Body of pancreas (tissue), 4 donors: ENCODE results near the gene RICTOR.

Source experiments
- POLR2A ChIP-seq, 3 donors: fragments of 450-650 bp; IDR thresholded peaks; one replicate each; pipeline ENCODE4 v1.6.1; 2016; ENCODE audit warnings: antibody characterized with exemption in 3 of 3, mild to moderate bottlenecking in 2 of 3
- TF ChIP-seq, protein P1 (sequence below), 7 experiments: fragments of 450-650 bp in 4 of 7; fragments of 200-600 bp in 3 of 7; sonication (generic) in 3 of 7; IDR thresholded peaks; one replicate each; pipeline ENCODE4 v1.5.1; 2016 to 2019; ENCODE audit warnings: antibody characterized with exemption in 7 of 7

DNA sequence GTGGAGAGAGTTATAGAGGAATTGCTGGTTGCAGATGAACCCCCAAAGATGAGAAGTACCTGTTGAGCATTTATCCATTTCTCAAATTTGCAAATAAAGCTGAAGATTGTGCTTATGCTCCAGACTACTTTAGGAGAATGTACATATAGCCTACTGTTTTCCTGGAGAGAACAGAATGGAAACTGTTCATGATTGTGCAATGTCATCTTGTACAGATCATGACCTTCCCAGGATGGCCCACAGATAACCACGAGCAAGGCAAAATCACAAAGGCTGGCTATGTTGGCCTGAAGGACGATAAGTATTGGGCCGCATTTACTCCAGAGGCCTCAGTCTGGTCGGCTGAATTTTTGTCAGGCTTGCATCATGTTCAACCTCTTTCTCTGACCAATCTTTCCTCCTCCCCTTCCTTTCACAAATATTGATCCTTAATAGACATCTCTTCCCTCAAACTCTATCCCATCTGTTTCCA, 28.5 kb upstream of the RICTOR start:
- TF ChIP-seq, protein P1, sequence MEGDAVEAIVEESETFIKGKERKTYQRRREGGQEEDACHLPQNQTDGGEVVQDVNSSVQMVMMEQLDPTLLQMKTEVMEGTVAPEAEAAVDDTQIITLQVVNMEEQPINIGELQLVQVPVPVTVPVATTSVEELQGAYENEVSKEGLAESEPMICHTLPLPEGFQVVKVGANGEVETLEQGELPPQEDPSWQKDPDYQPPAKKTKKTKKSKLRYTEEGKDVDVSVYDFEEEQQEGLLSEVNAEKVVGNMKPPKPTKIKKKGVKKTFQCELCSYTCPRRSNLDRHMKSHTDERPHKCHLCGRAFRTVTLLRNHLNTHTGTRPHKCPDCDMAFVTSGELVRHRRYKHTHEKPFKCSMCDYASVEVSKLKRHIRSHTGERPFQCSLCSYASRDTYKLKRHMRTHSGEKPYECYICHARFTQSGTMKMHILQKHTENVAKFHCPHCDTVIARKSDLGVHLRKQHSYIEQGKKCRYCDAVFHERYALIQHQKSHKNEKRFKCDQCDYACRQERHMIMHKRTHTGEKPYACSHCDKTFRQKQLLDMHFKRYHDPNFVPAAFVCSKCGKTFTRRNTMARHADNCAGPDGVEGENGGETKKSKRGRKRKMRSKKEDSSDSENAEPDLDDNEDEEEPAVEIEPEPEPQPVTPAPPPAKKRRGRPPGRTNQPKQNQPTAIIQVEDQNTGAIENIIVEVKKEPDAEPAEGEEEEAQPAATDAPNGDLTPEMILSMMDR (IDR thresholded peaks at IDR 0.05), result no peak
- no peak for TF ChIP-seq POLR2A (IDR thresholded peaks at IDR 0.05)
